WI38 (cell line): ENCODE results near the gene MAP7D2.
A peak's percentile ranks its signal among the peaks of the same experiment; 100 is the strongest.

Experiments
- H3K4me3 ChIP-seq: 2 replicates; pipeline ENCODE4 v1.5.1; 2011; ENCODE audit warnings: low read depth, mild to moderate bottlenecking, control low read depth, low read length
- CTCF ChIP-seq: IDR thresholded peaks from 2 replicates; pipeline ENCODE4 v1.5.1; 2012; ENCODE audit warnings: low read depth, mild to moderate bottlenecking, control low read depth, low read length

MAP7D2 gene

GRCh38 chrX:20143561-20143960 is 26.9 kb upstream of the MAP7D2 start:
- H3K4me3 ChIP-seq: no peak overlapping the region
- TF ChIP-seq CTCF: no peak

DNA sequence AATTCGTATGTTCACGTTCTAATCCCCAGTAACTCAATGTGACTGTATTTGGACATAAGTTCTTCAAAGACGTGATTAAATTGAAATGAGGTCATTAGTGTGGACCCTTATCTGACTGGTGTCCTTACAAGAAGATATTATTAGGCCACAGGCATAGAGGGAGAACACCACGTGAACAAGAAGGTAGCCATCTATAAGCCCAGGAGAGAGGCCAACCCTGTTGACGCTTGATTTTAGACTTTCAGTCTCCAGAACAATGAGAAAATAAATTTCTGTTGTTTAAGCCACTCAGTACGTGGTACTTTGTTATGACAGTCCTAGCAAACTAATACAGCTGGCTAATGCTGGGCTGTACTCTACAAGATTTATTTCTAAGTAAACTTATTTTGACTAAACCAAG is 26.4 kb upstream of the MAP7D2 start:
- no peak for TF ChIP-seq CTCF
- H3K4me3 ChIP-seq: no peak overlapping the region

GRCh38 chrX:20141281-20142220 is 24.8 kb upstream of the MAP7D2 start, which contains the start of gene EIF1AX:
EIF1AX (minus strand) TSS chrX:20141838; CDS start chrX:20141640, 198 bp downstream.
- TF ChIP-seq CTCF: no peak
- peak within 1 kb of the TSS; percentile 84 for H3K4me3 ChIP-seq

- H3K4me3 ChIP-seq: peak overlapping the region; percentile 84
- TF ChIP-seq CTCF: no peak
Observed at GRCh38 chrX:20140420-20140819, 23.7 kb upstream of the MAP7D2 start.

- H3K4me3 ChIP-seq: peak overlapping the region; percentile 84
- TF ChIP-seq CTCF: no peak
Observed at GRCh38 chrX:20139966-20140365, 23.3 kb upstream of the MAP7D2 start.

- TF ChIP-seq CTCF: no peak
- no peak overlapping the region for H3K4me3 ChIP-seq
Observed at GRCh38 chrX:20135944-20136343, 19.2 kb upstream of the MAP7D2 start.

DNA sequence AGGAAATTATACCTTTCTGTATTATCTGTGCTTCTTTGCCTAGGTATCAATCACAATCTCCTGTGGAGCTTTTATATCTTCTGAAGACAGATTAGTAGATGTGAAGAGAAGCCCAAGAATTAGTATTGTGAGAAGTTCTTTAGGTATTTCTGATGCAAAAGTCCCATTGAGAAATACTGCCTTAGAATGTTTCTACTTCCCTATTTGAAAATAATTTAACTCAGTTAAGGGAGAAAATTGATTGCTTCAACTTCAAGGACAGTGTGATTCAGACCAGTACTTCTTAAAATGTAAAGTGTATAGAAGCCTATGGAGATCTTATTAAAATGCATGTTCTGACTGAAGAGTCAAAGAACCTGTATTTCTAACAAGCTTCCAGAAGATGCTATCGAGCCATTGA is 16.0 kb upstream of the MAP7D2 start:
- TF ChIP-seq CTCF: no peak
- H3K4me3 ChIP-seq: no peak overlapping the region
